ENCODE measurements around the gene LCN15. TPM values are rescaled to one million over a fixed set of nuclear protein-coding genes. Genes with fewer than 3 reads are reported as not detected.

The LCN15 gene
- total and polyA plus RNA-seq, 2 of the 4 experiments (the other 2 are of a cell fraction), result not detected

DNA sequence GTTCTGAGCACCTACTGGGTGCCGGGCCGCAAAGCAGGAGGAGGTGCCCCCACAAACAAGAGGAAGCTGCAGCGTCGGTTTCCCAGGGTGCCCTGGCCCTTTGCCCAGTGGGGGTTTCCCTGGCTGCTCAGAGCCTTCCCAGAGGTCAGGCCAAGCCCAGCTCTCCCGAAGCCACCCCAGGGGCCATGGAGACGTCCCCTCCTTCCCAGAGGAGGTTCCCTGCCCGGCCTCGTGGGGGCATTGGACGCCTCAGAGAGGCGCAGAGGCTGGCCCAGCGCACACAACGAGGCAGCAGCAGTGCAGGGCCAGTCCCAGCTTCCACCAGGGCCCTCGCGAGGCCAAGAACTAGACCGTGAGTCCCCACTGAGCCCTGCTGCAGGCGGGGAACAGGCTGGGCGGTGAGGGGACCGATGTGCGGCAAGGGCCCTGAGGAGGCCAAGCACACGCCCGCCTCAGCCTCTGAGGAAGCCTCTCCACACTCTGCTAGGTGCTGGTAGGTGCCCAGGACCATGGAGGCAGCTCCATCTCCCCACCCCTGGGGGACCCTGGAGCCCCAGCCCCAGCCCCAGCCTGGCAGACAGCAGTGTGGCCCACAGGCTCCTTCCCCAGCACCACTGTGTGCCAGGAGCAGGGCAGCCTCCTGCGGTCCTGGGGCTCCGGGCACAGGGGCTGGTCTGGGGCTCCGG, 45.0 kb downstream of the LCN15 start:
- Histone ChIP-seq H3K36me3 (ENCODE audit: control insufficient read depth, insufficient read depth, low read length) (peaks cover 30% of the 10 kb centered on the region), H2BK20ac (ENCODE audit: low read depth, low read length) (no peak overlapping the region), H3K56ac (ENCODE audit: extremely low read depth, insufficient read depth, low read length) (no peak overlapping the region), H4K5ac (ENCODE audit: low read depth, low read length) (no peak overlapping the region), H4K20me1 (ENCODE audit: insufficient read depth, low read length) (peaks cover 45% of the 10 kb centered on the region), H3K9me3 (ENCODE audit: control insufficient read depth, insufficient read depth, low read length) (no peaks in the 10 kb centered on the region), H3K79me1 (ENCODE audit: low read depth in 1 of 2, low read length in 2 of 2) (peaks cover 0 to 18% of the 10 kb centered on the region in 2 experiments; a peak in 2 of 4 replicates), H2BK5ac (ENCODE audit: low read depth, low read length, poor library complexity, severe bottlenecking) (no peak overlapping the region), H3K27me3 (ENCODE audit: control insufficient read depth, insufficient read depth, low read length) (no peaks in the 10 kb centered on the region), H3K4me1 (ENCODE audit: control insufficient read depth, insufficient read depth, low read length) (peaks cover 10% of the 10 kb centered on the region), H2BK15ac (ENCODE audit: low read depth, low read length) (no peak overlapping the region), H3K14ac (replicated peaks; ENCODE audit: low read depth, low read length) (no peak overlapping the region), H2AK5ac (ENCODE audit: low read depth, low read length) (no peak overlapping the region), H3K18ac (ENCODE audit: low read depth, low read length) (no peak overlapping the region), H3K9ac (ENCODE audit: low read depth, low read length) (no peak overlapping the region), H4K91ac (ENCODE audit: insufficient read depth, low read depth, low read length) (no peak overlapping the region), H2BK120ac (ENCODE audit: low read depth, low read length) (no peak overlapping the region), H2AFZ (replicated peaks; ENCODE audit: low read length, poor library complexity) (no peak overlapping the region), H3K9me1 (ENCODE audit: insufficient read depth, low read length) (0 out of 2 replicates have a peak, but pooled peaks cover 3% of the 10 kb centered on the region), H3K4me3 (ENCODE audit: insufficient read depth, low read depth, low read length) (no peak overlapping the region), H4K8ac (ENCODE audit: low read depth in 2 of 2, low read length in 2 of 2) (no peak overlapping the region), H2AK9ac (replicated peaks; ENCODE audit: low read depth, low read length, poor library complexity) (no peak overlapping the region), H3K23ac (ENCODE audit: low read depth, low read length) (no peak overlapping the region), H3K4me2 (ENCODE audit: low read depth, low read length) (no peak overlapping the region), H3K4ac (ENCODE audit: low read depth, low read length) (no peak overlapping the region), H3K27ac (ENCODE audit: insufficient read depth, low read length) (no peak overlapping the region)
- intact Hi-C loops (cut with micrococcal nuclease) (no loop called here), dilution Hi-C loops (cut with HindIII; ENCODE audit: low sequenced_read_pairs, unreplicated experiment) (no loop called here), in situ Hi-C loops (cut with MboI; ENCODE audit: low sequenced_read_pairs) (no loop called here)
- ChIA-PET POLR2A (ENCODE audit: unreplicated experiment) (no interaction called here), CTCF (no interaction called here)
- BruUV-seq (replicated peaks), result no TSS peak
- no peak for TF ChIP-seq CHD1 (IDR thresholded peaks at IDR 0.05; ENCODE audit: low read depth, low read length)
- no peak for TF ChIP-seq RAD21 (IDR thresholded peaks at IDR 0.05; ENCODE audit: low read length)
- no peak for TF ChIP-seq RCOR1 (IDR thresholded peaks at IDR 0.05; ENCODE audit: insufficient replicate concordance, low read length)
- TF ChIP-seq BHLHE40 (IDR thresholded peaks at IDR 0.05; ENCODE audit: low read depth, low read length), result no peak
- no peak for TF ChIP-seq MXI1 (IDR thresholded peaks at IDR 0.05; ENCODE audit: borderline replicate concordance, low read depth, low read length)
- no peak for TF ChIP-seq ELK1 (IDR thresholded peaks at IDR 0.05; ENCODE audit: borderline replicate concordance, low read depth, low read length)
- no peak for TF ChIP-seq MAFK (IDR thresholded peaks at IDR 0.05; ENCODE audit: low read depth, low read length)
- no peak for TF ChIP-seq POLR2A (IDR thresholded peaks at IDR 0.05; ENCODE audit: low read depth, low read length)
- no peak for TF ChIP-seq CEBPB (IDR thresholded peaks at IDR 0.05; ENCODE audit: low read depth, low read length)
- TF ChIP-seq MAZ (IDR thresholded peaks at IDR 0.05; ENCODE audit: borderline replicate concordance, low read depth, low read length), result no peak
- no peak for TF ChIP-seq RFX5 (IDR thresholded peaks at IDR 0.05; ENCODE audit: low read depth, low read length)
- no peak for TF ChIP-seq CTCF (conservative IDR thresholded peaks at IDR 0.05; ENCODE audit: low read depth, low read length)
- TF ChIP-seq, protein P1, sequence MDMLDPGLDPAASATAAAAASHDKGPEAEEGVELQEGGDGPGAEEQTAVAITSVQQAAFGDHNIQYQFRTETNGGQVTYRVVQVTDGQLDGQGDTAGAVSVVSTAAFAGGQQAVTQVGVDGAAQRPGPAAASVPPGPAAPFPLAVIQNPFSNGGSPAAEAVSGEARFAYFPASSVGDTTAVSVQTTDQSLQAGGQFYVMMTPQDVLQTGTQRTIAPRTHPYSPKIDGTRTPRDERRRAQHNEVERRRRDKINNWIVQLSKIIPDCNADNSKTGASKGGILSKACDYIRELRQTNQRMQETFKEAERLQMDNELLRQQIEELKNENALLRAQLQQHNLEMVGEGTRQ (IDR thresholded peaks at IDR 0.05; ENCODE audit: low read depth, low read length), result no peak
- no peak for TF ChIP-seq FOS (IDR thresholded peaks at IDR 0.05; ENCODE audit: low read depth, low read length)
- TF ChIP-seq SMC3 (IDR thresholded peaks at IDR 0.05; ENCODE audit: low read depth, low read length), result no peak
- no peak for TF ChIP-seq NFE2L2 (IDR thresholded peaks at IDR 0.05; ENCODE audit: low read depth, low read length)
- DNase-seq (no peak), ATAC-seq (ENCODE audit: low read depth) (no peak)
- 78% methylated on average over 16 of the region's 24 CpGs; no CpG with 5 or more reads in 1 of the 2 experiments for WGBS, 2 experiments (ENCODE audit: extremely low coverage in 2 of 2, insufficient read length in 1 of 2)

All from IMR-90 (cell line).